GM12873 (cell line): ENCODE data around the gene LETM1.

Experiments used
- CTCF ChIP-seq: IDR thresholded peaks from 2 replicates; pipeline ENCODE4 v1.5.1; 2012; ENCODE audit warnings: low read depth, mild to moderate bottlenecking, moderate library complexity, low read length, control low read depth; ENCODE audit not compliant: insufficient read depth; ENCODE audit errors: missing control alignments

Gene LETM1

GRCh38 chr4:1868293-1868692 lies 12.3 kb upstream of the LETM1 start:
- no peak for TF ChIP-seq CTCF

GRCh38 chr4:1866189-1866661 lies 10.3 kb upstream of the LETM1 start:
- no peak for TF ChIP-seq CTCF

GRCh38 chr4:1864076-1865008 lies 8.4 kb upstream of the LETM1 start:
- no peak for TF ChIP-seq CTCF

GRCh38 chr4:1863297-1864033 lies 7.5 kb upstream of the LETM1 start:
- no peak for TF ChIP-seq CTCF

- TF ChIP-seq CTCF: no peak
These were observed 7.0 kb upstream of the LETM1 start for GRCh38 chr4:1862961-1863296.

GRCh38 chr4:1862055-1862911 lies 6.3 kb upstream of the LETM1 start:
- TF ChIP-seq CTCF: no peak
